Mammary epithelial cell (primary cell): ENCODE data around the gene STARD7.

Experiments
- EZH2 ChIP-seq: IDR thresholded peaks from 2 replicates; pipeline ENCODE4 v1.6.1; 2012; ENCODE audit warnings: low read length, inconsistent platforms, borderline replicate concordance
- TF ChIP-seq, protein P1 (sequence below), 2 donors: IDR thresholded peaks in 1 of 2; conservative IDR thresholded peaks in 1 of 2; 2 replicates each; pipeline ENCODE4 v1.5.1; 2011 to 2012; ENCODE audit warnings: inconsistent platforms in 2 of 2, low read length in 2 of 2, mild to moderate bottlenecking in 2 of 2, control low read depth in 1 of 2, low read depth in 1 of 2; ENCODE audit not compliant: insufficient read depth in 1 of 2; ENCODE audit errors: extremely low read depth in 1 of 2

DNA sequence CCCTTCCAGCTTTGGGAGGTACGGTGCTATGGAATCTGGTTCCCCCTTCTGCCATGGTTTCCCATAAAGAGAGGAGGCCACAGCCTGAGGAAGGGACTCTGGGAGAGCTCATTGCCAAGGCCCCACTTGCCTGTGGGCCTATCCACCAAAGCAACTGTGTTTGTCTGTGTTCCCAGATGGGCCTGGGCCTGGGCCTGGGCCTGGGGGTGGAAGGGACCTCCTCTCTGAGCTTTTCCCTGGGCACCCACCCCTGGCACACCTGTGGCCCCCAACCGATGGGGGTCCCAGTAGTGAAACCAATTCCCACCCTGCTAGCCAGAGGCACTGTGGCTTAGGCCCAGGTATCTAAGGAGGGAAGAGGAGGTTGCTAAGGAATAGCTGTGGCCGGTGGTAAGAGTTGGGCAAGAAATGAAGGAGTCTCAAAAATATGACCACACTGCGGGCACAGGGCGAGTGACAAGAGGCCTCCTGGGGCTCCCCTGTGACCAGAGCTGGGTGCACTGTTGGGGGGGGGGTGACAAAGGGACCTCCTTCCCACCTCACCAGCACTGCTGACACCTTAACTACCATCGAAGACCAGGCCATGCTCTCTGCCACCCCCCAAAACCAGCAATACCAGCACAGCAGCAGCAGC lies 58.5 kb downstream of the STARD7 start:
- TF ChIP-seq EZH2: no peak
- TF ChIP-seq, protein P1, sequence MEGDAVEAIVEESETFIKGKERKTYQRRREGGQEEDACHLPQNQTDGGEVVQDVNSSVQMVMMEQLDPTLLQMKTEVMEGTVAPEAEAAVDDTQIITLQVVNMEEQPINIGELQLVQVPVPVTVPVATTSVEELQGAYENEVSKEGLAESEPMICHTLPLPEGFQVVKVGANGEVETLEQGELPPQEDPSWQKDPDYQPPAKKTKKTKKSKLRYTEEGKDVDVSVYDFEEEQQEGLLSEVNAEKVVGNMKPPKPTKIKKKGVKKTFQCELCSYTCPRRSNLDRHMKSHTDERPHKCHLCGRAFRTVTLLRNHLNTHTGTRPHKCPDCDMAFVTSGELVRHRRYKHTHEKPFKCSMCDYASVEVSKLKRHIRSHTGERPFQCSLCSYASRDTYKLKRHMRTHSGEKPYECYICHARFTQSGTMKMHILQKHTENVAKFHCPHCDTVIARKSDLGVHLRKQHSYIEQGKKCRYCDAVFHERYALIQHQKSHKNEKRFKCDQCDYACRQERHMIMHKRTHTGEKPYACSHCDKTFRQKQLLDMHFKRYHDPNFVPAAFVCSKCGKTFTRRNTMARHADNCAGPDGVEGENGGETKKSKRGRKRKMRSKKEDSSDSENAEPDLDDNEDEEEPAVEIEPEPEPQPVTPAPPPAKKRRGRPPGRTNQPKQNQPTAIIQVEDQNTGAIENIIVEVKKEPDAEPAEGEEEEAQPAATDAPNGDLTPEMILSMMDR (conservative IDR thresholded peaks at IDR 0.05 in 1 of 2, IDR thresholded peaks at IDR 0.05 in 1 of 2; ENCODE audit: extremely low read depth in 1 of 2, insufficient read depth in 1 of 2, low read depth in 1 of 2, low read length in 2 of 2): no peak
